ENCODE results near the gene SLC47A1.

The SLC47A1 gene

GRCh38 chr17:19539040-19539399 lies 5.4 kb downstream of the SLC47A1 start:
- TF ChIP-seq PPARA (CRISPR knock-in tag; IDR thresholded peaks at IDR 0.05; ENCODE audit: borderline replicate concordance) (no peak), BACH2 (CRISPR knock-in tag; IDR thresholded peaks at IDR 0.05; ENCODE audit: borderline replicate concordance) (no peak), CSRNP3 (CRISPR knock-in tag; IDR thresholded peaks at IDR 0.05) (no peak), ZNF70 (CRISPR knock-in tag; IDR thresholded peaks at IDR 0.05) (no peak), SNAI2 (CRISPR knock-in tag; IDR thresholded peaks at IDR 0.05) (no peak), ZFP30 (CRISPR knock-in tag; IDR thresholded peaks at IDR 0.05) (no peak)
- ATAC-seq, result no peak

- TF ChIP-seq ZC3H10 (CRISPR knock-in tag; IDR thresholded peaks at IDR 0.05) (no peak), PPARA (CRISPR knock-in tag; IDR thresholded peaks at IDR 0.05; ENCODE audit: borderline replicate concordance) (no peak), ISL1 (CRISPR knock-in tag; IDR thresholded peaks at IDR 0.05) (no peak), TCF4 (CRISPR knock-in tag; IDR thresholded peaks at IDR 0.05; ENCODE audit: borderline replicate concordance) (no peak), CSRNP3 (CRISPR knock-in tag; IDR thresholded peaks at IDR 0.05) (no peak), TSHZ2 (CRISPR knock-in tag; IDR thresholded peaks at IDR 0.05) (no peak), ZNF70 (CRISPR knock-in tag; IDR thresholded peaks at IDR 0.05) (no peak), RARB (CRISPR knock-in tag; IDR thresholded peaks at IDR 0.05) (no peak), ZFP30 (CRISPR knock-in tag; IDR thresholded peaks at IDR 0.05) (no peak), TOX (CRISPR knock-in tag; IDR thresholded peaks at IDR 0.05; ENCODE audit: borderline replicate concordance) (no peak), GLIS3 (CRISPR knock-in tag; IDR thresholded peaks at IDR 0.05) (no peak)
- no peak for ATAC-seq
Measured at GRCh38 chr17:19539841-19540311, 6.2 kb downstream of the SLC47A1 start.

GRCh38 chr17:19540706-19541370 lies 7.2 kb downstream of the SLC47A1 start:
- no peak for TF ChIP-seq ZFP3 (CRISPR knock-in tag; IDR thresholded peaks at IDR 0.05)
- TF ChIP-seq TSHZ2 (CRISPR knock-in tag; IDR thresholded peaks at IDR 0.05), result no peak
- TF ChIP-seq ZC3H10 (CRISPR knock-in tag; IDR thresholded peaks at IDR 0.05), result no peak
- no peak for TF ChIP-seq PATZ1 (CRISPR knock-in tag; IDR thresholded peaks at IDR 0.05; ENCODE audit: borderline replicate concordance)
- TF ChIP-seq OSR1 (CRISPR knock-in tag; IDR thresholded peaks at IDR 0.05), result no peak
- TF ChIP-seq RARB (CRISPR knock-in tag; IDR thresholded peaks at IDR 0.05), result no peak
- no peak for TF ChIP-seq CSRNP3 (CRISPR knock-in tag; IDR thresholded peaks at IDR 0.05)
- no peak for TF ChIP-seq ZNF565 (CRISPR knock-in tag; conservative IDR thresholded peaks at IDR 0.05; ENCODE audit: low read depth)
- no peak for TF ChIP-seq TOX (CRISPR knock-in tag; IDR thresholded peaks at IDR 0.05; ENCODE audit: borderline replicate concordance)
- no peak for TF ChIP-seq CREB5 (CRISPR knock-in tag; IDR thresholded peaks at IDR 0.05; ENCODE audit: low read depth)
- ATAC-seq, result no peak

Measured in SK-N-SH treated with all-trans-retinoic acid at 6 μM for 48 hours (cell line).